Superior temporal gyrus (tissue), 1 donor: ENCODE results near the gene GGPS1.
"Not testable (repeated sequence)": the region's sequence is repeated elsewhere in the genome, so short reads cannot be mapped to it uniquely, and the experiment has no call there.

ENCODE experiments used
- DNase-seq: peaks from one replicate; pipeline ENCODE4 v3.0.0-alpha.2; 2016; ENCODE audit errors: extremely low spot score

GGPS1 gene

DNA sequence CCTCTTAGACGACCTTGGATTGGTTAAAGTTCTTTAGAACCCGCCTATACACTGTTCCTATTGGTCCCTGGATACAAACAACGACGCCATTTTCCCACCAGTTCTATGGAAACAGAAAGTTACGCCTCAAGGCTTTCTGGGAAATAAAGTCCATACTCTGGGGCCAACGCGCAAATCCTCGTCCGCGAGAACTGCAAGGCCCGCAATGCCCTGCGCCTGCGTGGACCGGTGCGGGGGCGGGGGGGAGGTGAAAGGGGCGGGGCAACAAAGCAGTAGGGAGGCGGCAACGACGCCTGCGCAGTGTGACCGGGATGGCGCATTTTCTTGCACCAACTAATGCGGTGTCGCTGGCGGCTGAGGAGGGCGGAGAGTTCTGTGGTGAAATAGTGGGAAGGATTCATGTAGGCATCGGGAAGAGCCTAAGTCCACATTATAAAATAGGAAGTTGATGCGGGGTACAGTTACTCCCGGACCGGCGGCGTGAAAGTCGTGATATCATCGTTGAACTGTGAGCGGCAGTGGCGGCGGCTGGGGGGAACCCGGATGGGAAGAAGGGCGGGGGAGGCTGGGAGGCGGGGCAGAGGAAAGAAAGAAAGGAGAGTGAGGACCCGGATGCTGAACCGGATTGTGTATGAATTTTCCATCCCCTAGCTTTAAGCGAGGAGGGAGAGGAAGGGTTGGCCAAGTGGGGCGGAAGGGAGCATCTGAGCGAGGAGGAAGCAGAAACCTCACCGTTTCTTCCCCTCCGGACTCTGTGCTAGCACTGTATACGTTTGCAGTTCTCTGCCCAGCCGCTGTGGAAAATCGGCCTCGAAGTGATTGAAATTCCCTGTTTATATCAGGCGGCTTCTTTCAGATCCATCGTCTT lies at the start of gene GGPS1:
GGPS1 (plus strand) TSS at position 300 of the 868 bp plus-strand sequence. CDS start 6,695 bp downstream, outside the sequence.
- DNase-seq, result peak; percentile 100

DNA sequence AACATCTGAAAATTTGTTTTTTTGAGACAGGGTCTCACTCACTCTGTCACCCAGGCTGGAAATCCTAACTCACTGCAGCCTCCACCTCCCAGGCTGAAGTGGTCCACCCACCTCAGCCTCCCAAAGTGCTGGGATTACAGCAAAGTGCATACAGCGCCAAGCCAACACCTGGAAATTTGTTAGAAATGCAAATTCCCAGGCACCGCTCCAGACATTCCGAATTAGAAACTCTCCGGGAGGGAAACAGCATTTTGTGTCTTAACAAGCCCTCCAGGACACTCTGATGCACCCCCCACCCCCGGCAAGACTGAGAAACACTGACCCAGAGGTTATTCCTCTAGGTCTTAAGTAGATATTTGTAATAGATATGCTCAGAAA lies 49.5 kb upstream of the GGPS1 start:
- DNase-seq, result no peak

DNA sequence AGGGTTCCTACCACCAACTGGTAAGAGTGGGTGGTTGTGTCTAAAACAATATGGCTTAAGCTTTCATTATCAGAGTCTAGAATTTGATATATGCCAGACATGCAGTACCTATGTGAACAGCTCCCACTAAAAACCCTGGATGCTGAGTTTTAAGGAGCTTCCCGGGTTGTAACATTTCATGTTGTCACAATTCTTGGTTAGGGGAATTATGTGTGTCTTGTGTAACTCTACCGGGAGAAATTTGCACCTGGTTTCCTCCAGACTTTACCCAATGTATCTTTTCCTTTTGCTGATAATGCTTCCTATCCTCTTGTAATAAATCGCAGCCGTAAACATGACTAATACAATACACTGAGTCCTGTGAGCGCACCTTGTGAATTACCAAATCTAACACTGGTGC lies 48.7 kb upstream of the GGPS1 start:
- DNase-seq, result no peak

DNA sequence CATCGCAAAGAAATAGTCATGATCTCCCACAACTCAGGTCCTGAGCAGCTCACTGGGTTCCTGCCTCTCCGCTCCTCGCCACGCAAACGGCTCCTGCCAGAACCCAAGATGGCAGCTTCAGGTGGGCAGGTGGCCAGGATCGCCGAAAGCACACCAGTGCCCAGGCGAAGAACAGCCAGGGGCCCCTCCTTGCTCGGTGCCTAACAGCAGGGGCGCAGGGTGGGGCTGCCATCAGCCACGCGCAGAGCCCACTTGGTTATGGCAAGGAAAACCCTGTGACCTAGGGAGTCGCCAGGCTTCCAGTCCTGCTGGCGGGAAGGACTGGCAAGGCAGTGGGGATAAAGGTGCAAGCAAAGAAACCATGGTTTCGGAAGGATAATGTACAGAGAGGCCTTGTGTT lies 47.9 kb upstream of the GGPS1 start:
- DNase-seq, result no peak

DNA sequence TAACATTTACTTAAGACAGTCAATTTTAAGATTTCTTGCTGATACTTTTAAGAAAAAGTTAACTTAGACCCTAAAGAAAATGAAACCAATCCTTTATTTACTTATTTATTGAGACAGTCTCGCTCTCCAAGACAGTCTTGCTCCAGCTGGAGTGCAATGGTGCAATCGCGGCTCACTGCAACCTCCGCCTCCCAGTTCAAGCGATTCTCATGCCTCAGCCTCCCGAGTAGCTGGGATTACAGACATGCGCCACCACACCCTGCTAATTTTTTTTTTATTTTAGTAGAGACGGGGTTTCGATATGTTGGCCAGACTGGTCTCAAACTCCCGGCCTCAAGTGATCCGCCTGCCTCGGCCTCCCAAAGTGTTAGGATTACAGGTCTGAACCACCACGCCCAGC lies 44.7 kb upstream of the GGPS1 start:
- DNase-seq, result not testable (repeated sequence)

DNA sequence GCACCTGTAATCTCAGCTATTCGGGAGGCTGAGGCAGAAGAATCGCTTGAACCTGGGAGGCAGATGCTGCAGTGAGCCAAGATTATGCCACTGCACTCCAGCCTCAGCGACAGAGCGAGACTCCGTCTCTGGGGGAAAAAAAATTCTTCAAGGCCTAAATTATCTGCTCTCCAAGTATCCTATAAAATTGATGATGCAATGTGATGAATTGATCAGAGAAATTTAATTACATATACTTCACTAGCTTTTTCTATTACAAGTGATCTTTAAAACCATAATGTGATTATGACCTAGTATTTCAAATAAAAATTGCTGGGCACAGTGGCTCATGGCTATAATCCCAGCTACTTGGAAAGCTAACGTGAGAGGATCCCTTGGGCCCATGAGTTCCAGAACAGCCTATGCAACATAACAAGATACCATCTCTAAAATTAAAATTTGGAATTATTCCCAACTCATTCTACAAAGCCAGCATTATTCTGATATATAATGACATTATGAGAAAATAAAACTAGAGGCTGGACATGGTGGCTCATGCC lies 44.1 kb upstream of the GGPS1 start:
- DNase-seq, result no peak

DNA sequence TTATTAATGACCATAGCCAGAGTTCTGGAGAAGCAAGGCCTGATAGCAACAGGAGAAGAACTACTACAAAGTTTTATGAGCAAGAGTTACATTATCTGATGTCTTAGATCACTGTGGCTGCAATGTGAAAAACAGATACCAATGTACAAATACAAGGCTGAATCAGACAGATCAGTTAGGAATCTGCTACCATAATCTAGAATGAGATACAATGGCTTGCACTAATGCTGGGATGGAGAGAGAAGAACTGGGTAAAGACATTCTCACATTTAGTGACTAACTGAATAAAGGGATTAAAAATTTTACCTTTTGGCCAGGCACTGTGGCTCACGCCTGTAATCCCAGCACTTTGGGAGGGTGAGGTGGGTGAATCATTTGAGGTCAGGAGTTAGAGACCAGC lies 41.7 kb upstream of the GGPS1 start:
- DNase-seq, result no peak

DNA sequence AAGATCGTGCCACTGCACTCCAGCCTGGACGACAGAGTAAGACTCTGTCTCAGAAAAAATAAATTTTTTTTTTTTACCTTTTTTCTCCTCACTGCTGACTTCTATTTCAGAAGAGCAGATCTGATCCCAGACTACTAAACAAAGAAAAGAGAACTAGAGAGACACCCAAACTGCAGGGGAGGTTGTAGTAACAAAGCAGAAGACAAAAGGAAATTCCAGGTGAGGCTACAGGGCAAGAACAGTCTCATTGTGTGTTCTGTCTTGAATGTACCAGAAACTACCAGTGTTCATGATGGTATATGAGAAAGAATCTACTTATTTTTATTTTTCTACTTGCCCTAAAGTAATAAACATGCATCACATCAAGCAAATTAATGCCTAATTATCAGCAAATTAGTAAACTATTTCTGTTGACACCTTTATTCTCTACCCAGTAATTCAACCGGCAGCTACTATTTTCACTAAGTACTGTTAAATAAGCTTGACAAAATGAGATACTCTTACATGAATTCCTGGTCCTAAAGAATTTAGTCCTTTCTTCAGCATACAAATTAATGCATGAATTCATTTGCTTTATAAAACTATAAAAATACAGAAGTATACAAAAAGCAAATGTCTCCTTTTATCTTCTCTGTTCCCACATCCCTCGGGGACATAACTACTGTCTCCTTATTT lies 41.0 kb upstream of the GGPS1 start:
- no peak for DNase-seq

DNA sequence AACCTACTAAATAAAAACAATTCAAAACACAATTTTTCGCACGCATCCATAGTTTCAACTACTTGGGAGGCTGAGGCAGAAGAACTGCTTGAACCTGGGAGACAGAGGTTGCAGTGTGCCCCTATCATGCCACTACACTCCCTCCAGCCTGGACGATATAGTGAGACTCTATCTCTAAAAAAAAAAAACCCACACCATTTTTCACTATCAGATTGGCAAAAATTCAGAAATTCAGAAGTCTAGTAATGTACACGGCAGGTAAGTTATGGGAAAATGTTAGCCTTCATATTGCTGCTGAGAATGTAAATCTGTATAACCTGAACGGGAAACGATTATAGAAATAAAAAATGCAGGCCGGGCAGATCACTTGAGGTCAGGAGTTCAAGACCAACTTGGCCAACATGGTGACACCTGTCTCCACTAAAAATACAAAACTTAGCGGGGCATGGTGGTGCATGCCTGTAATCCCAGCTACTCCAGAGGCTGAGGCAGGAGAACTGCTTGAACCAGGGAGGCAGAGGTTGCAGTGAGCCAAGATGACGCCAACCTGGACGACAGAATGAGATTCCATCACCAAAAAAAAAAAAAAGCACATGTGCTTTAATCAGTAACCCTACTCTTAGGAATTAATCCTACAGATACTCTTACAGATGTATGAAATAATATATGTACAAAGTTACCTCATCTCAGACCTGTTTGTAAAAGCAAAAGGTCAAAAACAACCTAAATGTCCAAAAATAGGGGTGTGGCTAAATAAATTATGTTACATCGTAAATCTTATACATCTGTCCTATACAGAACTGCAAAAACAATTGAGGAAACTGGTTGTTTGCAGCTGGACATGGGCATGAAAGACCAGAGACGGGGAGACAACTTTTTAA lies 38.3 kb upstream of the GGPS1 start:
- DNase-seq, result no peak

DNA sequence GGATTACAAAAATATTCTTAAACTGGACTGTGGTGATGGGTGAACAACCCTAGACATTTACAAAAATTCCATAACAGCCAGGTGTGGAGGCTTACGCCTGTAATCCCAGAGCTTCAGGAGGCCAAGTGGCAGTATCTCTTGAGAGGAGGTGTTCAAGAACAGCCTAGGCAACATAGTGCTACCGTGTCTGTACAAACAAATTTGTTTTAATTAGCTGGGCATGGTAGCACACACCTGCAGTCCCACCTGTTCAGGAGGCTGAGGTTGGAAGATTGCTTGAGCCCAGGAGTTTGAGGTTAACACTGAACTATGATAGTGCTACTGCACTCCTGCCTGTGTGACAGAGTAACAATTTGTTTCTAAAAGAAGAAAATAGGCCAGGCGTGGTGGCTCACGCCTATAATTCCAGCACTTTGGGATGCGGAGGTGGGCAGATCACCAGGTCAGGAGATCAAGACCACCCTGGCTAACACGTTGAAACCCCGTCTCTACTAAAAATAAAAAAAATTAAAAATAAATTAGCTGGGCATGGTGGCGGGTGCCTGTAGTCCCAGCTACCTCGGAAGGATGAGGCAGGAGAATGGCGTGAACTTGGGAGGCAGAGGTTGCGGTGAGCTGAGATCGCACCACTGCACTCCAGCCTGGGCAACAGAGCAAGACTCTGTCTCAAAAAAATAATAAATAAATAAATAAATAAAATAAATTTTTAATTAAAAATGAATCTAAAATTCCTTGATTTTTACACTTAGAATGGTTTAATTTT lies 37.4 kb upstream of the GGPS1 start:
- no peak for DNase-seq

DNA sequence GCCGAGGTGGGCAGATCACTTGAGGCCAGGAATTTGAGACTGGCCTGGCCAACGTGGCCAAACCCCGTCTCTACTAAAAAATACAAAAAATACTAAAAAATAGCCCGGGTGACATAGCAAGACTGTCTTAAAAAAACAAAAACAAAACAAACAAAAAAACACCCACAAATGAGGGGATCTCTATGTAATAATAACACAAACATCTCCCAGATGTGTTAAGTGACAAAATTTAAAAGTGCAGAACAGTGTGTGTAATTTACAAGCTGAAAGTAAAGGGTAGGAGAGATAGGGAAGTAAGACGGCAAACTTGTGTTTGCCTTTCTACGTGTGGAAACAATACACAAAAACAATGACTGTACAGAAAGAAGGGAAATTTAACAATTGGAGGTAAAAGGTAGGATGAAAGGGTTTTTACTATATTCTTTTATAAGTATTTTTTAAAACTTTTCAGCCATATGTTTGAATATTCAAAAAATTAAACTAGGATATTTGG lies 36.7 kb upstream of the GGPS1 start:
- DNase-seq, result no peak

DNA sequence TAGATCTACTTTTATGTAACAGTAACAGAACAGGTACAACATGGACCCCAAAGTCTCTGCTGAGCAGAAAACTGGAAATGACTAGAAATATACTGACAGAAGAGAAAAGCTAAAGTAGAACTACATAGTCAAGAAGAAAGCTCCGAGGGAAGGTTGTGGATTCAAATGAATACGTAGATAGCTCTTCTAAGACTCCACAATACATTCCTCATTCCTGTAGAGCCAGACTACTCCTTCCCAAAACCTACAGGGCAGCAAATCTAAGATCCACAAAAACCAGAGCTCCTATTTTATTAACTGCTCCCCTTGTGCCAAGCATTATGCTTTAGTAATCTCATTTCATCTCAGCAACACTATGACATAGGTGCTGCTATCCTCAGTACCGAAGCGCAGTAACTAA lies 35.6 kb upstream of the GGPS1 start:
- DNase-seq, result no peak

DNA sequence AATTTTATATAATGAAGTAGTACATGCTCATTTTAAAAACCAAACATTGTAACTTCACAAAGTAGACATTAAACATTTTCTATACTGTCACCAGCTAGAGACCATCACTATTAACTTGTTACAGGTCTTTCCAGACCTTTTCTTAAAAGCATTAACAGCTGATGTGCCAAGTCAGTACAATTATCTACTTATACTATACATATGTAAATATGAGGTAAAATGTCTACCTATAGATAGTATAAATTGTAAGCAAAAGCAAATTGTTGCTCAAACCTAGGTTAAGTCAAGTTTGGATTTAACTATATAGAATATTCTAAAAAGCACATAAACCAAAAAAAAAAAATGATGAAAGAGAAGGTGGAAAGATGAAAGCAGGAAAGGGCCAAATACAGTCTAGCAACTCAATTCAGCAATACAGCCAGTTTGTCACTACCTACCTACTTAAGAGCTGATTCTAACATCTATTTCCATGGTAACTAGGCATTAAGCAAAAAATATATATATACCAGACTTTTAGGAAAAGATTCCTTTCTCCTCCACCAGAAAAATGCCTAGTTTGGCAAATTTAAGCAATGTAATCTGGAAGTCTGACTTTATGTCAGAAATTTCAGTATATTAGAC lies 34.9 kb upstream of the GGPS1 start:
- no peak for DNase-seq

DNA sequence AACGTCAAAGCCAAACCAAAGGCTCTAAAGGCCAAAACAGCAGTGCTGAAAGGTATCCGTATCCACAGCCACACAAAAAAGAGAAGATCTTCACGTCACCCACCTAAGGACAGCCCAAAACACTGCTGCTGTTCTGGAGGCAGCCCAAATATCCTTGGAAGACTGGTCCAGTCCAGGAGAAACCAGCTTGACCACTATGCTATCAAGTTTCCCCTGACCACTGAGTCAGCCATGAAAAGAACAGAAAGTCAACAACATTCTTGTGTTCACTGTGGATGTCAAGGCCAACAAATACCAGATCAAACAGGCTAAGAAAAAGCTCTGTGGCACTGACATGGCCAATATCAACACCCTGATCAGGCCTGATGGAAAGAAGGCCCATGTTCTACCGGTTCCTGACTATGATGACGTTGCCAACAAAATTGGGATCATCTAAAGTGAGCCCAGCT lies 32.4 kb upstream of the GGPS1 start:
- DNase-seq, result no peak

DNA sequence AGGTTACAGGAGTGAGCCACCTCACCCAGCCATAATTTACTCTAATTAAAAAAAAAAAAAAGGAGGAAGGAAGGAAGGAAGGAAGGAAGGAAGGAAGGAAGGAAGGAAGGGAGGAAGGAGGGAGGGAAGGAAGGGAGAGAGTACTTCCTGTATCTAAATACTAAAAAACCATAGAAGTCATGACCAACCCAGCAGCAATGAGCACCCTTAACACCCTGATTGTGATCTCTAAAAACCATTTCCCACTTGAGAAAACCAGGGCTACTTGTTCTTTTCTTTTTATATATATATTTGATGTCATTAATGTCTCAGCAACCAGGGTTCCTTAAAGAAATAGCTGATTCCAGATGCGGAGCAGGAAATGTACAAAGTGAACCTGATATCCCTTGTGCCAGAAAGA lies 31.6 kb upstream of the GGPS1 start:
- no peak for DNase-seq

DNA sequence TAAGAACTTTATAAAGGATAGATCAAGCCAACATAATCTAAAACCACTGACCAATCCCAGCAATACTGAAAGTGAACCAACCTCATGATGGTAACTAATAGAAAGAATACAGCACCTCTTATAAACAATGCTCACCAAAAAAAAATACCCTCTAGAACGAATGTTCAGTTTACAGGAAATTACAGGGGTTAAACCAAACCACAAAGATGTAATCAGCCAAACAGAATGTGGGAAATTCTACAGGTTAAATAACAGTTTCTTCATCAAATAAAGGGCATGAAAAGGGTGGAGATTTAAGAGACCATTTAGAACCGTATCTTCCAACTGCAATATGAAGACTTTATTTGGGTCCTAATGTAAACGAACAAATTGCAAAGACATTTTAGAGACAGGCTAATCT lies 30.8 kb upstream of the GGPS1 start:
- no peak for DNase-seq

DNA sequence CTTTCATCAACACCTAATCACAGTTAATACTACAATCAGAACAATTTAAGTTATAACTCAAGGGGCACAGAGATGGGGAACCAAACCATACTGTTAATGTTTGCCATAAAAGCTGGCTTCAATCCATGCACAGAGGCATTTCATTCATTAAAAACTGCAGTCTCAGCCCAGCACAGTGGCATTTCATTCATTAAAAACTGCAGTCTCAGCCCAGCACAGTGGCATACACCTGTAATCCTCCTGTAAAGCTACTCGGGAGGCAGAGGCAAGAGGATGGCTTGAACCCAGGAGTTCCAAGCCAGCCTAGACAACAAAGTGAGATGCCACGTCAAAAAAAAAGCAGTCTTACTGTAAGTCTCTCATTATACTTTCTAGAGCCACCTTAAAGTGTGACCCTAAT lies 29.6 kb upstream of the GGPS1 start:
- DNase-seq, result no peak

DNA sequence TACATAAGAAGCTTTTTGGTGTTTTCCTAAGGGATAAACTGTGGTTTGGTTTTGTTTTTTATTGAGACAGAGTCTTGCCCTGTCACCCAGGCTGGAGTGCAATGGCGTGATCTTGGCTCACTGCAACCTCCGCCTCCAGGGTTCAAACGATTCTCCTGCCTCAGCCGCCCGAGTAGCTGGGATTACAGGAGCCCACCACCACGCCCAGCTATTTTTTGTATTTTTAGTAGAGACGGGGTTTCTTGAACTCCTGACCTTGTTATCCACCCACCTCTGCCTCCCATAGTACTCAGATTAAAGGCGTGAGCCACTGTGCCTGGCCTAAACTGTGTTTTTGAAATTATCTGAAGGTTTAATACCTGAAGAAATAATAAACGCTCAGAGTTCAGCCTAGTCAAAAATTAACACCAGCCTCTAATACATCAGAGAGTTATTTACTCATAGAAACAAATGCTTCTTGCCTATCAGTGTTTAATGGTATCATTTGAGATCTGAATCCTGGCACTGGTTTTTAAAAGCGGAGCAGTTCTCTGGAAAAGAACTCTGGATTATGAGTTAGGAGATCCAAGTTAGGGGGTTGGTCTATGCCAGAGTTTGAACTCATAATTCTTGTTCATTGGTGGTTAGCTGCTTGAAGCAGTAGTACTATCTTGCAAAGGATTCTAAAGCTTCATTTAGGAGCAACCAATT lies 29.1 kb upstream of the GGPS1 start:
- no peak for DNase-seq

DNA sequence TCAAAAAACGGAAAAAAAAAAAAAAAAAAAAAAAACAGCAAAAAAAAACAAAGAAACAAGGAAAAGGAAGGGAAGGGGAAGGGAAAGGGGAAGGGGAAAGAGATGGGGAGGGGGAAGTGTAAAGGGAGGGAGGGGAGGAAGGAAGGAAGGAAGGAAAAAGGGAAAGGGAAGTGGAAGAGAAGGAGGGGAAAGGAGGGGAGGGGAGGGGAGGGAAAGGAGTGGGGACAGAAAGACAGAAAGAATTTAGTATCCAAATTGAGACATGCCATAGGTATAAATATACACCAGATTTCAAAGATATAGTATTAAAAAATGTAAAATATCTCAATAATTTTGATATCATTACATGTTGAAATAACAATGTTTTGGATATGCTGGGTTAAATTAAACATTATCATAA lies 26.2 kb upstream of the GGPS1 start:
- no peak for DNase-seq
